Liver (tissue), 9 donors: ENCODE data around the gene TRIM42. TPM values are rescaled to one million over a fixed set of nuclear protein-coding genes. Genes with fewer than 3 reads are reported as not detected.

ENCODE experiments used
- DNase-seq: peaks from one replicate; pipeline ENCODE4 v3.0.0-alpha.2; 2017; ENCODE audit warnings: low spot score
- H3K27ac ChIP-seq, 2 donors: one replicate each; pipeline ENCODE4 v1.7.0; 2013; ENCODE audit warnings: inconsistent platforms in 2 of 2, low read length in 2 of 2, control low read depth in 1 of 2, low read depth in 1 of 2, mild to moderate bottlenecking in 1 of 2
- H3K27me3 ChIP-seq, 4 donors: one replicate each; pipeline versions ENCODE4 v1.6.1 to v1.7.0; 2013; ENCODE audit warnings: low read length in 3 of 4, inconsistent platforms in 1 of 4, mild to moderate bottlenecking in 1 of 4, moderate library complexity in 1 of 4; ENCODE audit not compliant: control insufficient read depth in 4 of 4, insufficient read depth in 4 of 4
- H3K36me3 ChIP-seq, 4 donors: one replicate each; pipeline versions ENCODE4 v1.6.1 to v1.7.0; 2013; ENCODE audit warnings: low read length in 3 of 4, mild to moderate bottlenecking in 3 of 4, low read depth in 1 of 4, moderate library complexity in 1 of 4; ENCODE audit not compliant: control insufficient read depth in 4 of 4, insufficient read depth in 3 of 4
- H3K4me1 ChIP-seq, 4 donors: one replicate each; pipeline versions ENCODE4 v1.6.1 to v1.7.0; 2013; ENCODE audit warnings: low read length in 3 of 4, mild to moderate bottlenecking in 3 of 4, moderate library complexity in 1 of 4; ENCODE audit not compliant: control insufficient read depth in 4 of 4, insufficient read depth in 4 of 4
- H3K4me3 ChIP-seq, 3 donors: one replicate each; pipeline versions ENCODE4 v1.6.1 to v1.7.0; 2013; ENCODE audit warnings: low read length in 3 of 3, control low read depth in 1 of 3, low read depth in 1 of 3, mild to moderate bottlenecking in 1 of 3
- H3K9ac ChIP-seq, 2 donors: one replicate each; pipeline ENCODE4 v1.7.0; 2013; ENCODE audit warnings: low read length in 2 of 2, mild to moderate bottlenecking in 2 of 2, moderate library complexity in 2 of 2, control low read depth in 1 of 2, low read depth in 1 of 2
- H3K9me3 ChIP-seq, 4 donors: one replicate each; pipeline versions ENCODE4 v1.6.1 to v1.7.0; 2013; ENCODE audit warnings: low read length in 3 of 4; ENCODE audit not compliant: control insufficient read depth in 4 of 4
- CTCF ChIP-seq: fragments of 150-350 bp; IDR thresholded peaks from 2 replicates; pipeline ENCODE4 v1.5.1; 2017; ENCODE audit warnings: improper control_type of control experiment, low read depth, low read length; ENCODE audit not compliant: missing input control
- EGR1 ChIP-seq, 2 donors: IDR thresholded peaks; 2 replicates each; pipeline ENCODE4 v1.6.1; 2016 to 2018; ENCODE audit warnings: antibody characterized with exemption in 2 of 2, low read depth in 2 of 2
- FOXA1 ChIP-seq: IDR thresholded peaks from 2 replicates; pipeline ENCODE4 v1.6.1; 2016; ENCODE audit warnings: antibody characterized with exemption
- FOXA2 ChIP-seq: IDR thresholded peaks from 2 replicates; pipeline ENCODE4 v1.6.1; 2016; ENCODE audit warnings: antibody characterized with exemption
- GABPA ChIP-seq, 2 donors: IDR thresholded peaks in 1 of 2; conservative IDR thresholded peaks in 1 of 2; 2 replicates each; pipeline ENCODE4 v1.6.1; 2016; ENCODE audit warnings: antibody characterized with exemption in 2 of 2, mild to moderate bottlenecking in 1 of 2, moderate library complexity in 1 of 2
- HNF4A ChIP-seq, 2 donors: conservative IDR thresholded peaks; 2 replicates each; pipeline ENCODE4 v1.6.1; 2016; ENCODE audit warnings: antibody characterized with exemption in 2 of 2, mild to moderate bottlenecking in 2 of 2
- HNF4G ChIP-seq: IDR thresholded peaks from 2 replicates; pipeline ENCODE4 v1.6.1; 2016; ENCODE audit warnings: antibody characterized with exemption
- JUND ChIP-seq, 2 donors: IDR thresholded peaks; 2 replicates each; pipeline ENCODE4 v1.6.1; 2016; ENCODE audit warnings: antibody characterized with exemption in 2 of 2
- NR2F2 ChIP-seq: IDR thresholded peaks from 2 replicates; pipeline ENCODE4 v1.6.1; 2016; ENCODE audit warnings: antibody characterized with exemption
- RAD21 ChIP-seq, 2 donors: IDR thresholded peaks; 2 replicates each; pipeline ENCODE4 v1.6.1; 2016; ENCODE audit warnings: antibody characterized with exemption in 2 of 2, mild to moderate bottlenecking in 2 of 2
- RXRA ChIP-seq, 2 donors: IDR thresholded peaks; 2 replicates each; pipeline ENCODE4 v1.6.1; 2017 to 2018; ENCODE audit warnings: antibody characterized with exemption in 2 of 2, mild to moderate bottlenecking in 1 of 2
- SP1 ChIP-seq: IDR thresholded peaks from 2 replicates; pipeline ENCODE4 v1.6.1; 2018; ENCODE audit warnings: antibody characterized with exemption, mild to moderate bottlenecking
- TAF1 ChIP-seq: conservative IDR thresholded peaks from 2 replicates; pipeline ENCODE4 v1.6.1; 2016; ENCODE audit warnings: antibody characterized with exemption, mild to moderate bottlenecking
- YY1 ChIP-seq: IDR thresholded peaks from 2 replicates; pipeline ENCODE4 v1.6.1; 2016; ENCODE audit warnings: antibody characterized with exemption, mild to moderate bottlenecking
- ZBTB33 ChIP-seq: IDR thresholded peaks from 2 replicates; pipeline ENCODE4 v1.6.1; 2016; ENCODE audit warnings: antibody characterized with exemption
- WGBS: extraction: QIAGEN DNeasy Blood & Tissue Kit; methylation state at CpG from one replicate; pipeline ENCODE4 v1.1.7; 2013; 5-methylcytosine and 5-hydroxymethylcytosine counted together
- polyA plus RNA-seq, 2 donors: library from polyadenylated mRNA; stranded (reverse) in 1 of 2; unstranded in 1 of 2; fragments of 200-250 nt in 1 of 2; fragments of >200 nt in 1 of 2; fragmentation: Nextera tagmentation in 1 of 2; extraction: Ambion mirVana in 1 of 2; gene quantifications; one replicate each; pipeline versions ENCODE4 v1.2.1 to v1.2.3, GENCODE V29; 2013 to 2015
- total RNA-seq, 2 donors: library from RNA; depleted of rRNA; stranded (reverse); fragments of >200 nt; gene quantifications; one replicate each; pipeline ENCODE4 v1.2.3, GENCODE V29; 2014
- TF ChIP-seq, protein P1 (sequence below): IDR thresholded peaks from 2 replicates; pipeline ENCODE4 v1.6.1; 2016; ENCODE audit warnings: antibody characterized with exemption
- TF ChIP-seq, protein P2 (sequence below): IDR thresholded peaks from 2 replicates; pipeline ENCODE4 v1.6.1; 2016; ENCODE audit warnings: antibody characterized with exemption, mild to moderate bottlenecking
- TF ChIP-seq, protein P3 (sequence below): IDR thresholded peaks from 2 replicates; pipeline ENCODE4 v1.6.1; 2016; ENCODE audit warnings: antibody characterized with exemption
- donor health status: healthy.
- donor health status: healthy.
- donor health status: healthy.
- donor health status: healthy.
- donor health status: healthy.

The TRIM42 gene
- total and polyA plus RNA-seq, 4 donors, result not detected

DNA sequence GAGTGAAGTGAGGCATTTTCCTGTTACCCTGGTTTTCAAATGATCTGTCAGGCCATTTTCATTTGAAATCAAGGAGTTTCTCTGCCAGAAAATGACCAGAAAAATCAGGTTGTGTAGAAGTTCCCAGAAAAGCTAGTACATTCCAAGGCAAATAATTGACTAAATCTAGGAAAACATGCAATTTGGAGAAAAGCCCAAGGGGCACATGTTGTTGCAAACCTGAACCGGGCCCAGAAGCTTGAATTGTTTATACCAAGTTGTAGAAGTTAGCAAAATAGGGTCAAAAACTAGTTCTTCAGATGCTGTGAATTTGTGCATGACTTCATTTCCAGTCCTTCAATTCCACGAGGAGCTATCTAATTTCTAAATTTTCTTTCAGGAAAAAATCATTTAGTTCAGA is 31.0 kb downstream of the TRIM42 start:
- TF ChIP-seq TAF1 (no peak), SP1 (no peak), FOXA2 (no peak), FOXA1 (no peak), RAD21 (IDR thresholded peaks at IDR 0.05) (no peak), YY1 (no peak), NR2F2 (no peak), GABPA (IDR thresholded peaks at IDR 0.05 in 1 of 2, conservative IDR thresholded peaks at IDR 0.05 in 1 of 2) (no peak), EGR1 (IDR thresholded peaks at IDR 0.05; ENCODE audit: low read depth in 2 of 2) (no peak), JUND (IDR thresholded peaks at IDR 0.05) (no peak), CTCF (no peak), ZBTB33 (no peak), RXRA (IDR thresholded peaks at IDR 0.05) (no peak), HNF4G (no peak), HNF4A (conservative IDR thresholded peaks at IDR 0.05) (no peak)
- TF ChIP-seq, protein P1, sequence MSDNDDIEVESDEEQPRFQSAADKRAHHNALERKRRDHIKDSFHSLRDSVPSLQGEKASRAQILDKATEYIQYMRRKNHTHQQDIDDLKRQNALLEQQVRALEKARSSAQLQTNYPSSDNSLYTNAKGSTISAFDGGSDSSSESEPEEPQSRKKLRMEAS, result no peak
- TF ChIP-seq, protein P2, sequence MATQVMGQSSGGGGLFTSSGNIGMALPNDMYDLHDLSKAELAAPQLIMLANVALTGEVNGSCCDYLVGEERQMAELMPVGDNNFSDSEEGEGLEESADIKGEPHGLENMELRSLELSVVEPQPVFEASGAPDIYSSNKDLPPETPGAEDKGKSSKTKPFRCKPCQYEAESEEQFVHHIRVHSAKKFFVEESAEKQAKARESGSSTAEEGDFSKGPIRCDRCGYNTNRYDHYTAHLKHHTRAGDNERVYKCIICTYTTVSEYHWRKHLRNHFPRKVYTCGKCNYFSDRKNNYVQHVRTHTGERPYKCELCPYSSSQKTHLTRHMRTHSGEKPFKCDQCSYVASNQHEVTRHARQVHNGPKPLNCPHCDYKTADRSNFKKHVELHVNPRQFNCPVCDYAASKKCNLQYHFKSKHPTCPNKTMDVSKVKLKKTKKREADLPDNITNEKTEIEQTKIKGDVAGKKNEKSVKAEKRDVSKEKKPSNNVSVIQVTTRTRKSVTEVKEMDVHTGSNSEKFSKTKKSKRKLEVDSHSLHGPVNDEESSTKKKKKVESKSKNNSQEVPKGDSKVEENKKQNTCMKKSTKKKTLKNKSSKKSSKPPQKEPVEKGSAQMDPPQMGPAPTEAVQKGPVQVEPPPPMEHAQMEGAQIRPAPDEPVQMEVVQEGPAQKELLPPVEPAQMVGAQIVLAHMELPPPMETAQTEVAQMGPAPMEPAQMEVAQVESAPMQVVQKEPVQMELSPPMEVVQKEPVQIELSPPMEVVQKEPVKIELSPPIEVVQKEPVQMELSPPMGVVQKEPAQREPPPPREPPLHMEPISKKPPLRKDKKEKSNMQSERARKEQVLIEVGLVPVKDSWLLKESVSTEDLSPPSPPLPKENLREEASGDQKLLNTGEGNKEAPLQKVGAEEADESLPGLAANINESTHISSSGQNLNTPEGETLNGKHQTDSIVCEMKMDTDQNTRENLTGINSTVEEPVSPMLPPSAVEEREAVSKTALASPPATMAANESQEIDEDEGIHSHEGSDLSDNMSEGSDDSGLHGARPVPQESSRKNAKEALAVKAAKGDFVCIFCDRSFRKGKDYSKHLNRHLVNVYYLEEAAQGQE, result no peak
- TF ChIP-seq, protein P3, sequence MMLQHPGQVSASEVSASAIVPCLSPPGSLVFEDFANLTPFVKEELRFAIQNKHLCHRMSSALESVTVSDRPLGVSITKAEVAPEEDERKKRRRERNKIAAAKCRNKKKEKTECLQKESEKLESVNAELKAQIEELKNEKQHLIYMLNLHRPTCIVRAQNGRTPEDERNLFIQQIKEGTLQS, result no peak
- no peaks in the 10 kb centered on the region for H3K9me3 ChIP-seq
- H3K27me3 ChIP-seq, result no peaks in the 10 kb centered on the region
- 47% methylated on average over 2 of the region's 2 CpGs for WGBS
- H3K4me3 ChIP-seq, result no peak overlapping the region
- H3K4me1 ChIP-seq, result peaks cover 0 to 11% (median 7%) of the 10 kb centered on the region in 4 donors
- no peak overlapping the region for H3K27ac ChIP-seq
- no peak overlapping the region for H3K9ac ChIP-seq
- DNase-seq, result no peak
- no peaks in the 10 kb centered on the region for H3K36me3 ChIP-seq
